Measurements from ENCODE around the gene MFGE8.
"Not testable (repeated sequence)": the region's sequence is repeated elsewhere in the genome, so short reads cannot be mapped to it uniquely, and the experiment has no call there.

Gene MFGE8

DNA sequence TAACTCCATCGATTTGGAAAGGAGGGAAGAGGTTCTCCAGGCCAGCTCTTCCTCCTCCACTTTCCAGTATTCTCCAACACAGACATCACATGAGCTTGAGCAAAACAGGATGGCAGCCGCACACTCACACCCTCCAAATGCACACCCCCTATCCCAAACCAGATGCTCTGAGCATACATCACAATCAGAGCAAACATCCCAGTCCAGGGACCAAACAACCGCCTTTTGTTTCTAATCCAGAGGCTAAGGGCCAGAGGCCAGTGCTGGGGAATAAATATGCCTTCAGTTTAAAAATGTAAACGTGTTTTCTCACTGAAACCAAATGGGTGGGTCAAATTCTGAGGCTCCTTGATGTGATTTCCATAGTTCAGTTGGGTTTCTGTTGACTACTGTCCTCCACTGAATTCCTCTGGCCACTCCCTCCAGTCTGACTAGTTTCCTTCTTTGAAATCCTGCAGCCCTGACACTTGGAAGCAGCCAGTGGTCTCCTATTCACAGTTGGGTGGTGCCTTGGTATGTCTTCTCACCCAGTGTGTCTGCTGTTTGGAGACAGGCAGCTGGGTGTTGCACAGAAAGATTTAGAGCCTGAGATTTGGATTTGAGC is 19.2 kb upstream of the MFGE8 start:
- Mint-ChIP-seq H3K36me3 (ENCODE audit: insufficient read depth) (no peaks in the 10 kb centered on the region), H3K4me1 (ENCODE audit: low read depth in 2 of 2) (no peaks in the 10 kb centered on the region), H3K27me3 (peaks cover 52 to 63% of the 10 kb centered on the region in 2 donors), H3K9me3 (no peaks in the 10 kb centered on the region), H3K4me3 (no peak overlapping the region), H3K27ac (no peak overlapping the region)
- ATAC-seq (replicated peaks) (no peak), DNase-seq (no peak)

DNA sequence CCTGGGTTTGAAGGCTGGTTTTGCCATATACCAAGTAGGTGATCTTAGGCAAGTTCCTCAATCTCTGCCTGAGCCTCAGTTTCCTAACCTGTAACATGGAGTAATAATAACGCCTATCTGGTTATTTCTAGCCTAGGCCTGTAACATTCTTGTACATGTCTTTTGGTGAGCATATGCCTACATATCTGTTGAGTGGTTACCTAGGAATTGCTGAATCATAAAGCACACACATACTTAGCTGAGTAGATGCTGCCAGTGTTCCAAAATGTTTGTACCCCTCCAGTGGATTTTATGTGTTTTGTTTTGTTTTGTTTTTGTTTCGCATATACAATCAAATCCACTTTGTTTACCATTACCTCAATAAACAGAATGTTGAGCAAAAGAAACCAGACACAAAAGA is 17.4 kb upstream of the MFGE8 start:
- no peak overlapping the region for H3K4me3 Mint-ChIP-seq
- DNase-seq = no peak
- H3K4me1 Mint-ChIP-seq (ENCODE audit: low read depth in 2 of 2) = no peaks in the 10 kb centered on the region
- H3K9me3 Mint-ChIP-seq = no peaks in the 10 kb centered on the region
- no peak for ATAC-seq (replicated peaks)
- no peaks in the 10 kb centered on the region for H3K36me3 Mint-ChIP-seq (ENCODE audit: insufficient read depth)
- H3K27ac Mint-ChIP-seq = no peak overlapping the region
- peaks cover 46 to 54% of the 10 kb centered on the region in 2 donors for H3K27me3 Mint-ChIP-seq

DNA sequence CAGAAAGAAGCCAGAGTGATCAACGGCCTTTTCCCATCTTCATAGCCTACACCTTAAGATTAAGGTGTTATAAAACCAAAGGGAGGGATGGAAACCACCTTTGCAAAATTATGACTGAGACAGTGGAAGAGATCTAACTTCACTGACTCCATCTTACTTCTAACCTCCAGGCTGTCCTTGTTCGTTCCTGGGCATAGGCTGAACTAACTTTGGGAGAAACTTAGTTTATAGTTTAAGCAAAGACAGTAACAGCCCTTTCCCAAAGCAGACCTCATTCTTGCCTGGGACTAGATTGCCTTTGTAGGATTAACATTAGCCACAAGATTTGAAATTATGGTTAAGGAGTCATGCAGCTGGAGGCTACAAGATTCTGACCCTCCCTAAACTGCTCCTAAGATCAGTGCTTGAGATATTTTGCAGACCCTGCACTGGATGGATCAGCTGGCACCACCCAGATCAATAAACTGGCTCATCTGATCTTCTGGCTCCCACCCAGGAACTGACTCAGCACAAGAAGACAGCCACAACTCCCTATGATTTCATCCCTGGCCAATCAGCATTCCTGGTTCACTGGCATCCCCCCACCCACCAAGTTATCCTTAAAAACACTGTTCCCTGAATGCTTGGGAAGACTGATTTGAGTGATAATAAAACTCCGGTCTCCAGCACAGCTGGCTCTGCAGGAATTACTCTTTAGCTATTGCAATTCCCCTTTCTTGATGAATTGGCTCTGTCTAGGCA is 16.3 kb upstream of the MFGE8 start:
- not testable (repeated sequence) for H3K4me1 Mint-ChIP-seq (ENCODE audit: low read depth in 2 of 2); ATAC-seq (replicated peaks); H3K9me3 Mint-ChIP-seq; DNase-seq; H3K36me3 Mint-ChIP-seq (ENCODE audit: insufficient read depth); H3K27ac Mint-ChIP-seq; H3K4me3 Mint-ChIP-seq
- peaks cover 44 to 46% of the 10 kb centered on the region in 2 donors for H3K27me3 Mint-ChIP-seq

DNA sequence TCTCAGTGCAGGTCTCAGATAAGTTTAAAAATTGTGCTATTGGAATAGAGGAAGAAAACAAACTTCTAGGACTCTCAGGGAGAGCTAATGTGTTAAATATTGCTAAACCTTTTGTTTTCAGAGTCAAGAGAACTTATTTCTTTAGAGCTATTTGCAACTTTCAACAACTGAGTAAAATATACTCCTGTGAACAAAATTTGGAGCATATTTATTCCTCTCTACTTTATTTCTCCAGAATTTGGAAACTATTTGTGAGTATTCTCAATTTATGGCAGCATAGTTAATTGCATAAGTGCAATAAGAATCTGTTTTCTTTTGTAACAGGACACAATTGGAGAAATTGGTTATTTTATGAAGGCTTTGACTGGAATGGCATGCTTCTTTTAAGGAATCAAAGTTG is 15.0 kb upstream of the MFGE8 start:
- not testable (repeated sequence) for H3K4me3 Mint-ChIP-seq; DNase-seq; H3K4me1 Mint-ChIP-seq (ENCODE audit: low read depth in 2 of 2); H3K9me3 Mint-ChIP-seq; ATAC-seq (replicated peaks); H3K27ac Mint-ChIP-seq; H3K36me3 Mint-ChIP-seq (ENCODE audit: insufficient read depth)
- peaks cover 33 to 37% of the 10 kb centered on the region in 2 donors for H3K27me3 Mint-ChIP-seq

DNA sequence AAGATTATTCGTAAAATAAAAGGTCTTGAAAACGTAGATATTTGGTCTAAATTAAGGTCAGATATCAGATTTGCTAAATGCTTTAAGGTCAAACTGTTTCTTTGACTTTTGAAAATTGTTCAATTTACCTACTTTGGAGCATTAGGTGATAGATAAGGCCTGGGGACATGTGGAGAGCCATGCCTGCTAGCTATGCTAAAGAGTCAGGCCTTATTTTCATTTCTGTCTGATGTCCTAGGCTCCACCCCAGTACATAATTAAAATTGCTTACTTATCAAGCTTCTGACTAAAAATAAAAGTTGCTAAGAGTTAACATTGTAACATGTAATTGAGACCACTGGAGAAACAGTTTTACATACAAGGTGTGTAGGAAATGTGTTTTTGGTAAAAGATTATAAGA is 12.5 kb upstream of the MFGE8 start:
- peaks cover 23 to 29% of the 10 kb centered on the region in 2 donors for H3K27me3 Mint-ChIP-seq
- H3K4me1 Mint-ChIP-seq (ENCODE audit: low read depth in 2 of 2); H3K9me3 Mint-ChIP-seq; H3K27ac Mint-ChIP-seq; H3K36me3 Mint-ChIP-seq (ENCODE audit: insufficient read depth); ATAC-seq (replicated peaks); DNase-seq; H3K4me3 Mint-ChIP-seq: not testable (repeated sequence)

DNA sequence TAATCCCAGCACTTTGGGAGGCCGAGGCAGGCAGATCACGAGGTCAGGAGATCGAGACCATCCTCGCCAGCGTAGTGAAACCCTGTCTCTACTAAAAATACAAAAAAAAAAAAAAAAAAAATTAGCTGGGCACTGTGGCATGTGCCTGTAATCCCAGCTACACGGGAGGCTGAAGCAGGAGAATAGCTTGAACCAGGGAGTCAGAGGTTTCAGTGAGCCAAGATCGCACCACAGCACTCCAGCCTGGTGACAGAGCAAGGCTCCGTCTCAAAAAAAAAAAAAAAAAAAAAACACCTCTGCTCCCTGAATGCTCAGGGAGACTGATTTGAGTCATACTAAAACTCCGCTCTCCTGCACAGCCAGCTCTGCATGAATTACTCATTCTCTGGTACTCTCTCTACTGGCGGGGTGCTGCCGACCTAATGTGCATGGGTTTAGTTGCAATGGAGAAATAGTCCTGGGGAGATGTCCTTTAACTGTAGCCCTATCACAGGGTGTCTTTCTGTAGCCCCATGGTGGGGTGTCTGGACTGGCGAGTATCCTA is 7.8 kb upstream of the MFGE8 start:
- not testable (repeated sequence) for H3K9me3 Mint-ChIP-seq; H3K4me3 Mint-ChIP-seq; DNase-seq; H3K36me3 Mint-ChIP-seq (ENCODE audit: insufficient read depth); ATAC-seq (replicated peaks); H3K4me1 Mint-ChIP-seq (ENCODE audit: low read depth in 2 of 2)
- H3K27me3 Mint-ChIP-seq = peaks cover 42 to 56% of the 10 kb centered on the region in 2 donors
- H3K27ac Mint-ChIP-seq = peak overlapping the region in 1 of 2 donors; percentile 17

DNA sequence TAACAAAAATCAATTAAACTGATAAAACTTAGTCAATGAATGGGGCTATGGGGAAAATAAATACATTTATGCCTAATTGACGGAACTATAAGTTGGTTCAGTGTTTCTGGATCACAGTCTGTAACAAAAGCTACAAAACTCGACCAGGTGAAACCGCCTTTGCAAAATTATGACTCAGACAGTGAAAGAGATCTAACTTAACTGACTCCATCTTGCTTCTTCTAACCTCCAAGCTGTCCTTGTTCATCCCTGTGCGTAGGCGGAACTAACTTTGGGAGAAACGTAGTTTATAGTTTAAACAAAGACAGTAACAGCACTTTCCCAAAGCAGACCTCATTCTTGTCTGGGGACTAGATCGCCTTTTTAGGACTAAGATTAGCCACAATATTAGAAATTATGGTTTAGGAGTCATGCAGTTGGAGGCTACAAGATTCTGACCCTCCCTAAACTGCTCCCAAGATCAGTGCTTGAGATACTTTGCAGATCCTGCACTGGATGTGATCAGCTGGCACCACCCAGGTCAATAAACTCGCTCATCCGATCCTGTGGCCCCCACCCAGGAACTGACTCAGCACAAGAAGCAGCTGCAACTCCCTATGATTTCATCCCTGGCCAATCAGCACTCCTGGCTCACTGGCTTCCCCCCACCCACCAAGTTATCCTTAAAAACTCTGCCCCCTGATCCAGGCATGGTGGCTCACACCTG is 7.2 kb upstream of the MFGE8 start:
- Mint-ChIP-seq H3K27ac (no peak overlapping the region), H3K9me3 (no peaks in the 10 kb centered on the region), H3K4me1 (ENCODE audit: low read depth in 2 of 2) (no peaks in the 10 kb centered on the region), H3K27me3 (peaks cover 42 to 58% of the 10 kb centered on the region in 2 donors), H3K36me3 (ENCODE audit: insufficient read depth) (peaks cover 5% of the 10 kb centered on the region), H3K4me3 (no peak overlapping the region)
- ATAC-seq (replicated peaks) = no peak
- DNase-seq = no peak

DNA sequence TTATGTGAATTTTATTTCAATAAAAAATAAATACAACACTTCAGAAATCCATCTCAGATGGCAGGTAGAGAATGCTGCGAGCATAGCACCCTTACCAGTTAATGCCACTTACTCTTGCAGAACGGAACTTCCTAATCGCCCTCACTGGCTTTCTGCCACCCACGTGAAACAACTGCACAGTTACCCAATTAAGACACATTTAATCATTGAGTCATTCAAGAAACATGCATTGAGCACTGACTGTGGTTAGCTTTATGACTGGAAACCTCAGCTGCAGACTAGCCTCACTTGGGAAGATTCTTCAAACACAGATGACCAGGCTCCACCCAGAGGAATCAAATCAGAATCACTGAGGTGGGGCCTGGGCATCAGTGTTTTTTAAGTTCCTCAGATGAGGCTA is 5.6 kb upstream of the MFGE8 start:
- Mint-ChIP-seq H3K4me1 (ENCODE audit: low read depth in 2 of 2) (no peaks in the 10 kb centered on the region), H3K9me3 (no peaks in the 10 kb centered on the region), H3K27me3 (peaks cover 42 to 58% of the 10 kb centered on the region in 2 donors), H3K4me3 (no peak overlapping the region), H3K36me3 (ENCODE audit: insufficient read depth) (peaks cover 5% of the 10 kb centered on the region), H3K27ac (no peak overlapping the region)
- no peak for ATAC-seq (replicated peaks)
- no peak for DNase-seq

DNA sequence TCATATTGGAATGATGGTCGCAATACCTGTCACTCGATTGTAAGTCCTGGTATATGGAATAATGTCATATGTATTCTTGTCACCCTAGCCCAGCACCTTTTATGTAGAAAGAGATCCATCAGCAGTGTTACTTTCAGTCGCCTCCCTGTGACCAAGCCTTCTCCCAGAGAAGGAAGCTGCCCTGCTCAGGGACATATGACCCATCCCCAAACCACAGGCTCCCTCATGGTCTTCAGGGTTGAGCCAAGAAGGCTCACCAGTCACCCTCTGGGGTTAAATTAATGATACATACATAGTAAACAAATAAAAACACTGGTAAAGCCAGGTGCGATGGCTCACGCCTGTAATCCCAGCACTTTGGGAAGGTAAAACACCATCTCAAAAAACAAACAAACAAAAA is 4.6 kb upstream of the MFGE8 start:
- H3K27me3 Mint-ChIP-seq = peaks cover 42 to 58% of the 10 kb centered on the region in 2 donors
- no peak overlapping the region for H3K27ac Mint-ChIP-seq
- no peak for DNase-seq
- peaks cover 5% of the 10 kb centered on the region for H3K36me3 Mint-ChIP-seq (ENCODE audit: insufficient read depth)
- H3K9me3 Mint-ChIP-seq = no peaks in the 10 kb centered on the region
- ATAC-seq (replicated peaks) = no peak
- H3K4me3 Mint-ChIP-seq = no peak overlapping the region
- H3K4me1 Mint-ChIP-seq (ENCODE audit: low read depth in 2 of 2) = peaks cover 3 to 5% of the 10 kb centered on the region in 2 donors

DNA sequence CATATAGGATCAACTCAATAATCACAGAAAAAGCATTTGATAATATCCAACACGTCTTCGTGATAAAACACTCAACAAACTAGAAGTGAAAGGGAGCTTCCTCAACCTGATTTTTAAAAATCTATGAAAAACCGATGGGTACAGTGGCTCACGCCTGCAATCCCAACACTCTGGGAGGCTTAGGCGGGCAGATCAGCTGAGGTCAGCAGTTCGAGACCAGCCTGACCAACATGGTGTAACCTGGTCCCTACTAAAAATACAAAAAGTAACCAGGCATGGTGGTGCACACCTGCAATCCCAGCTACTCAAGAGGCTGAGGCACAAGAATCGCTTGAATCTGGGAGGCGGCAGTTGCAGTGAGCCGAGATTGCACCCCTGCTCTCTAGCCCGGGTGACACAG is 2.2 kb upstream of the MFGE8 start:
- no peak for ATAC-seq (replicated peaks)
- DNase-seq = no peak
- peaks cover 5% of the 10 kb centered on the region for H3K36me3 Mint-ChIP-seq (ENCODE audit: insufficient read depth)
- H3K9me3 Mint-ChIP-seq = no peaks in the 10 kb centered on the region
- peaks cover 29 to 45% of the 10 kb centered on the region in 2 donors for H3K27me3 Mint-ChIP-seq
- no peak overlapping the region for H3K27ac Mint-ChIP-seq
- H3K4me3 Mint-ChIP-seq = no peak overlapping the region
- H3K4me1 Mint-ChIP-seq (ENCODE audit: low read depth in 2 of 2) = peaks cover 10 to 14% of the 10 kb centered on the region in 2 donors

DNA sequence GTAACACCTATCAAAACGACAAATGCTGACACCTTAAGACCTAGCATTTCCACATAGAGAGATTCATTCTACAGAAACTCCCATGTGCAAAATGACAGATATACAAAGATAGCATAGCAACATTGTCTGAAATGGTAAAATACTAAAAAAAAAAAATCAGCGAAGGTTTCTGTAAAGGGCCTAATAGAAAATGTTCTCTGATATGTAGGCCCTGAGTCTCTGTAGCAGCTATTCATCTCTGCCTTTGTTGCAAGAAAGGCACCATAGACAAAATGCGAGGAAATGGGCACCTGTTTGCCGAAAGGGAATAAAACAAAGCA is 631 bp upstream of the MFGE8 start:
- H3K36me3 Mint-ChIP-seq (ENCODE audit: insufficient read depth) = peaks cover 5% of the 10 kb centered on the region
- peaks cover 10 to 14% of the 10 kb centered on the region in 2 donors for H3K4me1 Mint-ChIP-seq (ENCODE audit: low read depth in 2 of 2)
- no peak for ATAC-seq (replicated peaks)
- H3K27ac Mint-ChIP-seq = peak overlapping the region; percentile 73 to 82
- no peak for DNase-seq
- peak overlapping the region; percentile 94 to 97 for H3K4me3 Mint-ChIP-seq
- H3K27me3 Mint-ChIP-seq = peaks cover 16 to 30% of the 10 kb centered on the region in 2 donors
- H3K9me3 Mint-ChIP-seq = no peaks in the 10 kb centered on the region

DNA sequence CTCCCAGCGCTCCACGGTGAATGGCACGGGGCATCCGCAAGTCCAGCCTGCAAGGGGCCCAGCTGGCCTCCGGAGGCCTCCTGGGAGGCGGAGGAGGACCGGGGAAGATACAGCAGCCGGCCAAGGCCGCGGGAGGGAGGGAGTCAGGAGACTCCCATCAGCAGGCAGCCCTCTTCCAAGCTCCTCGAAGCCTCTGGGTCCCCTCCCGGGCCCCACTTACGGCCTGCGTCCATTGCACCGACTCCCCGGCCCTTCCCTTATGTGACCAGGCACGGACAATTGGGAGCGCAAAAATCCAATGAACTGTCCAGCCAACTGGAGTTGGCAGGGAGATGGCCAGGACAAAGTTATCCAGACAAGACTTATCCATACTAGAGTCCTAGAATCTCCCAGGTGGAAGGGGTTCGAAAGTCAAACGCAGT is 668 bp downstream of the MFGE8 start:
- Mint-ChIP-seq H3K36me3 (ENCODE audit: insufficient read depth) (no peaks in the 10 kb centered on the region), H3K27me3 (peaks cover 10 to 17% of the 10 kb centered on the region in 2 donors), H3K27ac (peak overlapping the region; percentile 80 to 82), H3K4me1 (ENCODE audit: low read depth in 2 of 2) (peaks cover 10 to 19% of the 10 kb centered on the region in 2 donors), H3K4me3 (peak overlapping the region; percentile 94 to 97), H3K9me3 (no peaks in the 10 kb centered on the region)
- DNase-seq (no peak), ATAC-seq (replicated peaks) (no peak)

DNA sequence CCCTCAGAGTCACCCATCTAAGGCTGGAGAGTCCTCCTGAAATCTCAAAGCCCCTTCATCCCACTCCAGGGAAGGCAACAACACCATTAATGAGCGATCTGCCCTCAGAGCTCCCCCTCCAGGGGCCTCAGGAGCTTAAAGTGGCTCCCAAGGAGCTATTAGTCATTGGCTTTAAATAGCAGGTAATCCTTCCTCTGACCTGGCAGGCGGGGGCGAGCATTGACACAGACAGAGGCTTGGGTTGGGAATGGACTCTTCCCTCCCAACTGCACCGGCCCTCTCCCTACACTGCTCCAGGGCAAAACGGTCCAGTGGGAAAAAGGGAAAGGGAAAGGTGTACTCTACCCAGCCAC is 1.4 kb downstream of the MFGE8 start:
- Mint-ChIP-seq H3K27ac (peak overlapping the region in 1 of 2 donors; percentile 80), H3K36me3 (ENCODE audit: insufficient read depth) (peaks cover under 1% of the 10 kb centered on the region), H3K4me1 (ENCODE audit: low read depth in 2 of 2) (peaks cover 10 to 19% of the 10 kb centered on the region in 2 donors), H3K27me3 (peaks cover 2 to 9% of the 10 kb centered on the region in 2 donors), H3K9me3 (no peaks in the 10 kb centered on the region), H3K4me3 (peak overlapping the region; percentile 94 to 97)
- ATAC-seq (replicated peaks) = no peak
- DNase-seq = no peak

All from effector memory CD8-positive, alpha-beta T cell (primary cell).